IPS-18a (cell line): ENCODE results near the gene PLCG2.

Source experiments
- H3K27ac ChIP-seq: one replicate; pipeline ENCODE4 v1.5.1; 2013; ENCODE audit warnings: low read length
- H3K27me3 ChIP-seq: one replicate; pipeline ENCODE4 v1.6.1; 2013; ENCODE audit warnings: mild to moderate bottlenecking, low read length; ENCODE audit not compliant: control insufficient read depth, insufficient read depth
- H3K36me3 ChIP-seq: one replicate; pipeline ENCODE4 v1.6.1; 2013; ENCODE audit warnings: low read depth, low read length; ENCODE audit not compliant: control insufficient read depth
- H3K4me1 ChIP-seq: one replicate; pipeline ENCODE4 v1.6.1; 2013; ENCODE audit warnings: low read depth, low read length; ENCODE audit not compliant: control insufficient read depth
- H3K4me3 ChIP-seq: one replicate; pipeline ENCODE4 v1.5.1; 2013; ENCODE audit warnings: low read length
- H3K9ac ChIP-seq: one replicate; pipeline ENCODE4 v1.6.1; 2013; ENCODE audit warnings: mild to moderate bottlenecking, low read length, moderate library complexity
- H3K9me3 ChIP-seq: one replicate; pipeline ENCODE4 v1.6.1; 2013; ENCODE audit warnings: low read depth, low read length; ENCODE audit not compliant: control insufficient read depth

PLCG2 gene

DNA sequence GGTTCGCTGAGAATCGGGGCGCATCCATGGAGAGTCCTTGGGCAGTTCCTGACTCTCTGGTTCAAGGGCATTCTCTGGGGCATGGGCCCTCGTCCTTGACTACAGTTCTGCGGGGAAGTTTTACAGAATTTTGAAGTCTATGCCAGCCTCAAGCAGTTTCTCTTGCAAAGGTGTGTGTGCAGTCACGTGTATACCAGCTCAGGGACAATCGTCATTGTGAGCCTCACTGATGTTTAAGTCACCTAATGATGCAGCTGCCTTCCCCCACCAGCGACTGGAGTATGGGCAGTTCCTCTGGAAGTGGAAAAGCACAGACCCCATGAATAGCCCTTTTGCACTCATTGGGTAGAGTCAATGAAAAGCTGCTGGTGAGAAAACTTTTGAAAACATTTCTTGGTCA is 1.3 kb downstream of the PLCG2 start:
- H3K9me3 ChIP-seq, result no peaks in the 10 kb centered on the region
- peak overlapping the region; percentile 47 for H3K4me3 ChIP-seq
- no peak overlapping the region for H3K9ac ChIP-seq
- H3K4me1 ChIP-seq, result peaks cover 3% of the 10 kb centered on the region
- no peak overlapping the region for H3K27ac ChIP-seq
- no peaks in the 10 kb centered on the region for H3K36me3 ChIP-seq
- peaks cover 48% of the 10 kb centered on the region for H3K27me3 ChIP-seq

DNA sequence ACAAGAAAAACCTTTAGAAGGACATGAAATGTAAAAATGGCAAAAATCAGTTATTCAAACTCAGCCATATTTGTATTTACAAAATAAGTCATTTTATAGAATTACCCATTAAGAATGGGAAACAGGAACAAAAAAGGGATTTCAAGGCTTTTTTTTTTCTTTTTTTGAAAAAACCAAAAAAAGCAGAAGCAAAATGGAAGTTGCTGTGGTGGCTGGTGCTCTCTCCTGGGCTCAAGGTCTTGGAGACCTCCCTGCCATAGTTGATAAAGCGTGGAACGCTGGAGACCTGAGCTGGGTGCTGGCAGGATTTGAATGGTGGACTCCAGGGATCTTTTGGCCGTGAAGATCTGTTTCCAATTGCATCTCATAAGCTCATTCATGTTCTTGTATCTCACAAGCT is 3.1 kb downstream of the PLCG2 start:
- no peak overlapping the region for H3K9ac ChIP-seq
- H3K9me3 ChIP-seq, result no peaks in the 10 kb centered on the region
- H3K4me1 ChIP-seq, result peaks cover 3% of the 10 kb centered on the region
- no peak overlapping the region for H3K27ac ChIP-seq
- H3K4me3 ChIP-seq, result no peak overlapping the region
- no peaks in the 10 kb centered on the region for H3K36me3 ChIP-seq
- peaks cover 48% of the 10 kb centered on the region for H3K27me3 ChIP-seq

DNA sequence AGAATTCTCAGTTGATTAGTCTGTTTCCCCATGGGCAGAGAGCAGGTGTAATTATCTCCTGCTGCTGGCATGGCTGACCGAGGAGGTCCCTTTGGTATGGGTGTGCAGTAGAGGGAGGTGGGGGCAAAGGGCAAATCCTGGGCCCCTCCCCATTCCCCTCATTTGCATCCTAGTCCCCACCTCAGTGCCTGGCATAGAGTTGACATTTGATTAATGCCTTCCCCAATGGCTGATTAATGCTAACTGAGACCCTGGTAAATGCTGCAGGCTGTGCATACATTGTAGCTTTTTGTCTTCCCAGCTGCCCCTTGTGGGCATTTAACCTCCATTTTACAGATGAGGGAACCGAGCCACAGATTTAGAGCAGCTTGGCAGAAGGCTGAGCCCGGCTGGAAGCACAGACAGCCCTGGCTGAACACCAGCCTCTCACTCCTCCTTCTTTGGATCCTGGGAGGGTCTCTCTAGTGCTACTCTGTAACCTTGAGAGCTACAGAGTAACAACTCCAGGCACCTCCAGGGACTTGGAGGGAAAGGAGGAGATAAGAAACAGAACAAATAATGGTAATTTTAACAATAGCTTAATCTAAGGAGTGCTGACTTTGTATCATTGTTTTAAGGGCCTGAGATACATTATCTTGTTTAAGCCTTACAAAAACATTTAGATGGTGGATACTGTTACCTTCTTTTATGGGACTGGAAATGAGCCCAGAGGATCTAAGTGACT is 5.1 kb downstream of the PLCG2 start:
- Histone ChIP-seq H3K27ac (no peak overlapping the region), H3K9ac (no peak overlapping the region), H3K4me3 (no peak overlapping the region), H3K27me3 (peaks cover 36% of the 10 kb centered on the region), H3K36me3 (no peaks in the 10 kb centered on the region), H3K9me3 (no peaks in the 10 kb centered on the region), H3K4me1 (peaks cover 3% of the 10 kb centered on the region)

DNA sequence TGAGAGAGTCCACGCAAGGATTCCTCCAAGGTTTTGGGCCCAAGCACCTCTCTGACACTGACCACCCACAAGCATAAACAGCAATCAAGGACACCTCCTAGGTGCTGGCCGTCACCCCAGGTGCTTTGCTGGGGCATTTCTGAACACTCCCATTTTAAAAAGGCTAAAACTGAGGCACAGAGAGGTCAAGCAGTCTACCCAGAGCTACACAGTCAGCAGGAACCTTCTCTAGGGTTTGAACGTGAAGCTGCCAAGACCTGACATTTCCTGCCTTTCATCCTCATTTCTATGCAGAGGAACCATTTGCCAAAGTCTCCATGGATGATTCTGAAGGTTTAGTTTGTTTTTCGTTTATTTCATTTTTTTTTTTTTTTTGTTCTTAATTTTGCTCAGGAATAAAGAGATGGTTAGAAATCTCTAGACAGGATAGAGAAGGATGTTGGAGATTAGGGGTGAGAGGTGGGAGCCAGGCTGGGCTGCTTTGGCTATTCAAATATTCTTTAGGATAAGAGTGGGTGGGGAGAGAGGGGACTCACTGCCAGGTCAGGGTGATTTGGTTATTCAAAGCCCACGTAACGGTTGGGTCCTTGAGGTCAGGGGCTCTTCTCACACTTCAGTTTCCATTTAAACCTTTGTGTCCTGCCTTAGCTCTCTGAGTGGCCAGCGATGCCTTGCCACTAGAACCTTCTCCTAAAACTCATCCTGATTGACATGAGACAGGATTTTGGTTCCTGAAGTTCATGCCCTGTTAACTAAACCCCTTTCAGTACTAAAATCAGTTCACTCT is 6.2 kb downstream of the PLCG2 start:
- Histone ChIP-seq H3K27ac (no peak overlapping the region), H3K9ac (no peak overlapping the region), H3K36me3 (no peaks in the 10 kb centered on the region), H3K4me1 (peaks cover 3% of the 10 kb centered on the region), H3K4me3 (no peak overlapping the region), H3K27me3 (peaks cover 25% of the 10 kb centered on the region), H3K9me3 (no peaks in the 10 kb centered on the region)

DNA sequence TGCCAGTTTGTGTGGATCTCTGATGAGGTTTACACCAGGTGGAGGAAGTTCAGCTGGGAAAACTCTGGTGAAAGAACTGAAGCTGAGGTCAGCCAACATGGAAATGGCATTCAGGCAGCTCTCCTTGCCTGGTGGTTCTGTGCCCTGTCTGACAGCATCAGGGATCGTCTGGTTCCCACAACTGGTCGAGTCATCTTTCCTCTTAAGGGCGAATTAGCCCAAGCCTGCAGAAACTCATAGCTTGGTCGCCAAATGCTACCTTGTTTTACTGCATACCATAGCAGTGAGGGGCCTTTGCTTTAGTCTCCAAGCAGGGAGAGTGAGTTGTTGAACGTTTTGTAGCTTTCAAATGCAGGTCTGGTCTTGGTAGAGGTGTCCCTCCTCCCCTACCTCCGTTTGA is 7.2 kb downstream of the PLCG2 start:
- Histone ChIP-seq H3K27ac (no peak overlapping the region), H3K4me1 (peaks cover 3% of the 10 kb centered on the region), H3K4me3 (no peak overlapping the region)

DNA sequence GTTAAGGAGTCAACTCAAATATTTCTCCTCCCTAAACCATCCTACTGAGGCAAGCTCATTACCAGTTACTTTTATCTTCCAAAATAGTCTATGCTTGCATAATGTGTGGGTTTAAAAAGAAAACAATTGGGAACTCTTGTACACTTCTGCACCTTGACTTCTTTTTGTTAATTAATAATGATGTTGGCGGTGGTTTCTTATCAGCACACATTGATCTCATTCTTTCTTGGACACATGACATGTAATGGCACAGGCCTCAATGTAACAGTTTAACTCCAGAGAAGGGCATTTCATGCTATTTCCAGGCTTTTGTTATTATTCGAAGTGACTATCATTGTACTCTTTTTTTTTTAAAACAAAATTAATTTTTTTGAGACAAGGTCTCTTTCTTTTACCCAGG is 7.8 kb downstream of the PLCG2 start:
- Histone ChIP-seq H3K27ac (no peak overlapping the region), H3K27me3 (peaks cover 10% of the 10 kb centered on the region), H3K9me3 (no peaks in the 10 kb centered on the region), H3K4me3 (no peak overlapping the region), H3K36me3 (no peaks in the 10 kb centered on the region), H3K4me1 (peaks cover 3% of the 10 kb centered on the region), H3K9ac (no peak overlapping the region)

More for the DNA sequence above, 7.2 kb downstream of the PLCG2 start:
- Histone ChIP-seq H3K9me3 (no peaks in the 10 kb centered on the region), H3K27me3 (peaks cover 15% of the 10 kb centered on the region), H3K9ac (no peak overlapping the region), H3K36me3 (no peaks in the 10 kb centered on the region)

DNA sequence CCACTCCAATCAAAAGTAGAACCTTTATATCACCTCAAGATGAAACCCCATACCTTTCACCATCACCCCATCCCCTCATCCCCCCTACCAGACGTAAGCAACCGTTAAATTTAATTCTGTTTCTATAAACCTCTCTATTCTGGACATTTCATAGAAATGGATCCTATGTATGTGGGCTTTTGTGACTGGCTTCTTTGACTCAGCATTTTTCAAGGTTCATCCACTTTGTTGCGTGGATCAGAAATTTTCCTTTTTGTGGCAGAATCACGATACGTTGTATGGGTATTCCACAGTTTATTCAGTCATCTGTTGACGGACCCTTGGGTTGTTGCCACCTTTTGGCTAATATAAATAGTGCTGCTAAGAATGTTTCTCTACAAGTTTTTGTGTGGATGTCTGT is 8.6 kb downstream of the PLCG2 start:
- Histone ChIP-seq H3K9ac (no peak overlapping the region), H3K27me3 (peaks cover 3% of the 10 kb centered on the region), H3K36me3 (no peaks in the 10 kb centered on the region), H3K9me3 (no peaks in the 10 kb centered on the region), H3K27ac (no peak overlapping the region), H3K4me3 (no peak overlapping the region), H3K4me1 (peaks cover 3% of the 10 kb centered on the region)

DNA sequence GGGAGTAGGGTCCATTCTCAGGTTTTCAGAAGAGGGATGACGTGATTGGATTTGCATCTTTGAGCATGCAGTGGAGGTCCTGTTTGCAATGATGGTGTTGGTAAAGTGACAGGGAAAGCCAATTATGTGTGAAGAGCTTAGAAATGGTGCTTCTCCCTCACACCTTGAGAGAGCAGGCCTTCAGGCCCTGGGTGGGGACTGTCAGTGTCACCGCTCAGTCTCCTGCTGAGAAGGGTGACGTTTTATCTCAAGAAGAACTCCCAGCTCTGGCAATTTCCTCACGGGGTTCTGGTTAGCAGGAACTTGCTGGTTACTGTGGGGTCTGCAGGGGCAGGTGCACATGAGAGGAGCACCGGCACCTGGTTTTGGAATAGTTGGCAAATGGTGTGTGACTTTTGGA is 11.2 kb downstream of the PLCG2 start:
- Histone ChIP-seq H3K4me1 (no peaks in the 10 kb centered on the region), H3K36me3 (no peaks in the 10 kb centered on the region), H3K4me3 (no peak overlapping the region), H3K27ac (no peak overlapping the region), H3K9ac (no peak overlapping the region), H3K27me3 (no peaks in the 10 kb centered on the region), H3K9me3 (no peaks in the 10 kb centered on the region)

DNA sequence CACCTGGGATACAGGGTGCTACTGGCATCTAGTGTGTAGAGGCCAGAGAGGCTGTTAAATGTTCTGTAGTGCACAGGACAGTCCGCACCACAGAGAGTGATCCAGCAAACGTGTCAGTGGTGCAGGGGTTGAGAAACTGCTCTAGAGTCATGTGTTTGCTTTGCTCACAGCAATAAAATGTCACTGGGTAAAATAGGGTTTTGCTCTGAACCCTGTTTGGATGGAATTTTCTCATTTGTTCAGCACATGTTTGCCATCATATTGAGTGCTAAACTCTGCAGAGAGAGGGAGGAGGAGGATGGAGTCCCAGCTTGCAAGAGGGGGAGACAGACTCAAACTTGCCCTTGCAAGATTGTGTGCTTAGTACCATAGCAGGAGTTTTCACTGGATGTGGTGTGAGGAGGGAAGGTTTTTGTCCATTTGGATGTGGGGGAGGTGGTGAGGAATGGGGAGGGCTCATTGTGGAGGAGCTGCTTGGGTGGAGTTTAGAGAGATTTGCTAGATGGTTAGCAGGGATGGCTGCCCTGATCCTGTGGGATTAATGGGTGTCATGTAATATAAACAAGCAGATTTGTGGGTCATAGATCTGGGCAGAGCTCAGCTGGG is 11.8 kb downstream of the PLCG2 start:
- H3K9me3 ChIP-seq, result no peaks in the 10 kb centered on the region

DNA sequence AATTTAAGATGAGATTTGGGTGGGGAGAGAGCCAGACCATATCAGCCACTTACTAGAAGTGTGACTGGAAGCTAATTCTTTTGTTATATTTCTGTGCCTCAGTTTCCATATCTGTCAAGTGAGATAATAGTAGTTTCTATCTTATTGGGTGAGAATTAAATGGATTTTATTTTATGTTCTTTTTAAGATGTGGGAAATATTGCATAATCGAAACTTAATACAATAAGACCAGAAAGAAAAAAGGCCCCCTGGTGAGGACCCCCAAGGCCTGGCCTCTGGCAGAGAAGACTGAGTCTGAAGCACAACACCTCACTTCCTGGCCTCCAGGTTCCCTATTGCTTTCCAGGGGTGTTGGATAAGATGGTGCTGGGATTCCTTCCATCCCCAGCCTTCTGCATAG is 13.7 kb downstream of the PLCG2 start:
- H3K4me1 ChIP-seq, result no peaks in the 10 kb centered on the region
- no peak overlapping the region for H3K9ac ChIP-seq
- no peaks in the 10 kb centered on the region for H3K27me3 ChIP-seq
- no peaks in the 10 kb centered on the region for H3K9me3 ChIP-seq
- no peak overlapping the region for H3K27ac ChIP-seq
- no peaks in the 10 kb centered on the region for H3K36me3 ChIP-seq
- no peak overlapping the region for H3K4me3 ChIP-seq

More for the DNA sequence above, 11.8 kb downstream of the PLCG2 start:
- H3K4me3 ChIP-seq, result no peak overlapping the region
- H3K27me3 ChIP-seq, result no peaks in the 10 kb centered on the region
- no peaks in the 10 kb centered on the region for H3K36me3 ChIP-seq
- H3K9ac ChIP-seq, result no peak overlapping the region
- H3K27ac ChIP-seq, result no peak overlapping the region
- no peaks in the 10 kb centered on the region for H3K4me1 ChIP-seq

DNA sequence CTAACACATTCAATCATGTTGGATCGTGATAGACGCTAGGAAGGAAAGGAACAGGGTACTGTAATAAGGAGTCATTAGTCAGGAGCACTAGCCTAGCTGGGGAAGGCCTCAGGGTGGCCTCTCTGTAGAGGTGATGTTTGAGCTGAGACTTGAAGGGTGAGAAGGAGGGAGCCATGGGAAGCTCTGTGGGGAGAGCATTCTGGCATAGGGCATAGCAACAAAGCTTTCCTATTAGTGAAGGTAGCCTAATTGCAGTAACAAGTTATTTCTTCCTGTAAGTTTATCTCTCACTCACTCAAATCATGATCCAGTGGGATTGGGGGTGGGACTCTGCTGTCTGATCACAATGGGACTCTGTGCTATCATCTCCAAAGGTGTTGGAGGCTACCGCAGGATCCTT is 16.1 kb downstream of the PLCG2 start:
- H3K9me3 ChIP-seq, result no peaks in the 10 kb centered on the region
- no peak overlapping the region for H3K9ac ChIP-seq
- no peaks in the 10 kb centered on the region for H3K4me1 ChIP-seq
- no peak overlapping the region for H3K4me3 ChIP-seq
- H3K27ac ChIP-seq, result no peak overlapping the region
- no peaks in the 10 kb centered on the region for H3K27me3 ChIP-seq
- H3K36me3 ChIP-seq, result no peaks in the 10 kb centered on the region
